ENCODE measurements around the gene WDR26.

WDR26 gene

GRCh38 chr1:224387302-224387912 lies 47.2 kb downstream of the WDR26 start:
- CTCF ChIA-PET: interaction anchor here (1.2 to 1.3 kb wide), 3 partner anchors 11 to 70 kb away, joined by 3 to 4 read pairs (median 4); no protein-coding TSS in a partner anchor
- Histone ChIP-seq H3K4me1 (ENCODE audit: control insufficient read depth, insufficient read depth, low read length) (no peaks in the 10 kb centered on the region), H3K36me3 (ENCODE audit: control insufficient read depth in 2 of 2, insufficient read depth in 1 of 2, low read length in 2 of 2) (peaks cover 71 to 75% of the 10 kb centered on the region in 2 experiments), H3K27ac (ENCODE audit: extremely low read depth, low read depth, low read length) (no peak overlapping the region), H3K4me3 (ENCODE audit: low read depth, low read length) (no peak overlapping the region), H3K9me3 (ENCODE audit: control insufficient read depth, insufficient read depth, low read depth, low read length) (no peaks in the 10 kb centered on the region)
- POLR2A ChIA-PET: interaction anchor here (0.6 kb wide), 1 partner anchor 10 kb away, joined by 5 read pairs; no protein-coding TSS in a partner anchor
- TF ChIP-seq ZFHX2 (tag by site-specific recombination; conservative IDR thresholded peaks at IDR 0.05) (no peak), MYNN (tag by site-specific recombination; IDR thresholded peaks at IDR 0.05; ENCODE audit: borderline replicate concordance) (no peak), MEIS1 (CRISPR knock-in tag; IDR thresholded peaks at IDR 0.05; ENCODE audit: borderline replicate concordance) (no peak), ZIC2 (tag by site-specific recombination; IDR thresholded peaks at IDR 0.05) (no peak), ZNF549 (tag by site-specific recombination; IDR thresholded peaks at IDR 0.05) (no peak), ZNF510 (tag by site-specific recombination; IDR thresholded peaks at IDR 0.05; ENCODE audit: insufficient replicate concordance) (no peak), ZNF707 (tag by site-specific recombination; IDR thresholded peaks at IDR 0.05) (no peak), ZNF514 (tag by site-specific recombination; IDR thresholded peaks at IDR 0.05) (no peak), SETDB1 (IDR thresholded peaks at IDR 0.05; ENCODE audit: insufficient read length, low read length) (no peak), WT1 (tag by site-specific recombination; IDR thresholded peaks at IDR 0.05) (no peak), ZNF248 (tag by site-specific recombination; IDR thresholded peaks at IDR 0.05) (no peak), KLF9 (tag by site-specific recombination; IDR thresholded peaks at IDR 0.05; ENCODE audit: low read depth) (no peak), ZNF555 (tag by site-specific recombination; conservative IDR thresholded peaks at IDR 0.05) (no peak), ZFP41 (tag by site-specific recombination; IDR thresholded peaks at IDR 0.05; ENCODE audit: borderline replicate concordance) (no peak), ZNF121 (tag by site-specific recombination; IDR thresholded peaks at IDR 0.05) (no peak), ZNF175 (tag by site-specific recombination; IDR thresholded peaks at IDR 0.05) (no peak), ZNF837 (tag by site-specific recombination; IDR thresholded peaks at IDR 0.05) (no peak)
- TF ChIP-seq, protein P1, sequence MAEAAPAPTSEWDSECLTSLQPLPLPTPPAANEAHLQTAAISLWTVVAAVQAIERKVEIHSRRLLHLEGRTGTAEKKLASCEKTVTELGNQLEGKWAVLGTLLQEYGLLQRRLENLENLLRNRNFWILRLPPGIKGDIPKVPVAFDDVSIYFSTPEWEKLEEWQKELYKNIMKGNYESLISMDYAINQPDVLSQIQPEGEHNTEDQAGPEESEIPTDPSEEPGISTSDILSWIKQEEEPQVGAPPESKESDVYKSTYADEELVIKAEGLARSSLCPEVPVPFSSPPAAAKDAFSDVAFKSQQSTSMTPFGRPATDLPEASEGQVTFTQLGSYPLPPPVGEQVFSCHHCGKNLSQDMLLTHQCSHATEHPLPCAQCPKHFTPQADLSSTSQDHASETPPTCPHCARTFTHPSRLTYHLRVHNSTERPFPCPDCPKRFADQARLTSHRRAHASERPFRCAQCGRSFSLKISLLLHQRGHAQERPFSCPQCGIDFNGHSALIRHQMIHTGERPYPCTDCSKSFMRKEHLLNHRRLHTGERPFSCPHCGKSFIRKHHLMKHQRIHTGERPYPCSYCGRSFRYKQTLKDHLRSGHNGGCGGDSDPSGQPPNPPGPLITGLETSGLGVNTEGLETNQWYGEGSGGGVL (tag by site-specific recombination; IDR thresholded peaks at IDR 0.05): no peak
- TF ChIP-seq, protein P2, sequence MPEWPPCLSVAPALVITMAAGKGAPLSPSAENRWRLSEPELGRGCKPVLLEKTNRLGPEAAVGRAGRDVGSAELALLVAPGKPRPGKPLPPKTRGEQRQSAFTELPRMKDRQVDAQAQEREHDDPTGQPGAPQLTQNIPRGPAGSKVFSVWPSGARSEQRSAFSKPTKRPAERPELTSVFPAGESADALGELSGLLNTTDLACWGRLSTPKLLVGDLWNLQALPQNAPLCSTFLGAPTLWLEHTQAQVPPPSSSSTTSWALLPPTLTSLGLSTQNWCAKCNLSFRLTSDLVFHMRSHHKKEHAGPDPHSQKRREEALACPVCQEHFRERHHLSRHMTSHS (tag by site-specific recombination; IDR thresholded peaks at IDR 0.05): no peak

- Histone ChIP-seq H3K9me3 (ENCODE audit: control insufficient read depth, insufficient read depth, low read depth, low read length) (no peaks in the 10 kb centered on the region), H3K36me3 (ENCODE audit: control insufficient read depth in 2 of 2, insufficient read depth in 1 of 2, low read length in 2 of 2) (peaks cover 48 to 58% of the 10 kb centered on the region in 2 experiments), H3K27ac (ENCODE audit: extremely low read depth, low read depth, low read length) (no peak overlapping the region), H3K4me1 (ENCODE audit: control insufficient read depth, insufficient read depth, low read length) (no peaks in the 10 kb centered on the region), H3K4me3 (ENCODE audit: low read depth, low read length) (no peak overlapping the region)
- no peak for TF ChIP-seq ZNF692 (tag by site-specific recombination; IDR thresholded peaks at IDR 0.05)
- TF ChIP-seq ZNF558 (tag by site-specific recombination; IDR thresholded peaks at IDR 0.05): no peak
- TF ChIP-seq ZNF629 (tag by site-specific recombination; IDR thresholded peaks at IDR 0.05): no peak
- no peak for TF ChIP-seq ZNF202 (tag by site-specific recombination; IDR thresholded peaks at IDR 0.05; ENCODE audit: borderline replicate concordance)
- no peak for TF ChIP-seq ZNF354C (tag by site-specific recombination; IDR thresholded peaks at IDR 0.05; ENCODE audit: borderline replicate concordance, low read depth)
- TF ChIP-seq, protein P3, sequence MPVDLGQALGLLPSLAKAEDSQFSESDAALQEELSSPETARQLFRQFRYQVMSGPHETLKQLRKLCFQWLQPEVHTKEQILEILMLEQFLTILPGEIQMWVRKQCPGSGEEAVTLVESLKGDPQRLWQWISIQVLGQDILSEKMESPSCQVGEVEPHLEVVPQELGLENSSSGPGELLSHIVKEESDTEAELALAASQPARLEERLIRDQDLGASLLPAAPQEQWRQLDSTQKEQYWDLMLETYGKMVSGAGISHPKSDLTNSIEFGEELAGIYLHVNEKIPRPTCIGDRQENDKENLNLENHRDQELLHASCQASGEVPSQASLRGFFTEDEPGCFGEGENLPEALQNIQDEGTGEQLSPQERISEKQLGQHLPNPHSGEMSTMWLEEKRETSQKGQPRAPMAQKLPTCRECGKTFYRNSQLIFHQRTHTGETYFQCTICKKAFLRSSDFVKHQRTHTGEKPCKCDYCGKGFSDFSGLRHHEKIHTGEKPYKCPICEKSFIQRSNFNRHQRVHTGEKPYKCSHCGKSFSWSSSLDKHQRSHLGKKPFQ (tag by site-specific recombination; IDR thresholded peaks at IDR 0.05): no peak
- ChIA-PET CTCF (interaction anchor here (0.6 to 1.1 kb wide), 2 partner anchors 30 to 131 kb away, joined by 3 read pairs; no protein-coding TSS in a partner anchor), POLR2A (interaction anchor here (1.2 kb wide), 1 partner anchor 539 kb away, joined by 3 read pairs; no protein-coding TSS in a partner anchor)
Measured at GRCh38 chr1:224383218-224383617, 51.4 kb downstream of the WDR26 start.

Measured in HEK293 (cell line).